Measurements from ENCODE around the gene HYI. TPM values are rescaled to one million over a fixed set of nuclear protein-coding genes. Genes with fewer than 3 reads are reported as not detected.
A peak's percentile ranks its signal among the peaks of the same experiment; 100 is the strongest.

HYI gene
- total RNA-seq, 1 donor from 2014 or later = 56.4 TPM

DNA sequence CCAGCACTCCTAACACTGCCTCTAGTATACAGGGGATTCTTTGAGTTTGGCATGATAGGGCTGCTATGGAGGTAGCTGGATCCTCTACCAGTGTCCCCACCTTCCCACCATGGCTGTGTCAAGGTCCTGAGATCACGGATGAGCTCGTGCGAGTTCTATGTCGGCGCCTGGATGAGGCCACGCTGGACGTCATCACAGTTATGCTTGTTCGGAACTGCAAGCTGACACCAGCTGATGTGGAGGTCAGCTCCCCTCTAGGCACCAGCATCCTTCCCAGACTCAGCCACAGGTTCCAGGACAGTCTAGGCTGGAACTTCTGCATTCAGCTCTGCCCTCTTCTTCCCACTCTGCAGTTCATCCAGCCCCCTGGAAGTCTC is 15.2 kb downstream of the HYI start:
- Histone ChIP-seq H3K27ac (no peak overlapping the region), H3K36me3 (peaks cover 34 to 72% of the 10 kb centered on the region in 2 donors), H3K4me1 (no peaks in the 10 kb centered on the region), H3K27me3 (no peaks in the 10 kb centered on the region), H3K9me3 (no peaks in the 10 kb centered on the region), H3K4me3 (no peak overlapping the region)
- DNase-seq (ENCODE audit: low spot score in 2 of 2) = peak in 1 of 2 donors; percentile 56
- TF ChIP-seq, protein P1, sequence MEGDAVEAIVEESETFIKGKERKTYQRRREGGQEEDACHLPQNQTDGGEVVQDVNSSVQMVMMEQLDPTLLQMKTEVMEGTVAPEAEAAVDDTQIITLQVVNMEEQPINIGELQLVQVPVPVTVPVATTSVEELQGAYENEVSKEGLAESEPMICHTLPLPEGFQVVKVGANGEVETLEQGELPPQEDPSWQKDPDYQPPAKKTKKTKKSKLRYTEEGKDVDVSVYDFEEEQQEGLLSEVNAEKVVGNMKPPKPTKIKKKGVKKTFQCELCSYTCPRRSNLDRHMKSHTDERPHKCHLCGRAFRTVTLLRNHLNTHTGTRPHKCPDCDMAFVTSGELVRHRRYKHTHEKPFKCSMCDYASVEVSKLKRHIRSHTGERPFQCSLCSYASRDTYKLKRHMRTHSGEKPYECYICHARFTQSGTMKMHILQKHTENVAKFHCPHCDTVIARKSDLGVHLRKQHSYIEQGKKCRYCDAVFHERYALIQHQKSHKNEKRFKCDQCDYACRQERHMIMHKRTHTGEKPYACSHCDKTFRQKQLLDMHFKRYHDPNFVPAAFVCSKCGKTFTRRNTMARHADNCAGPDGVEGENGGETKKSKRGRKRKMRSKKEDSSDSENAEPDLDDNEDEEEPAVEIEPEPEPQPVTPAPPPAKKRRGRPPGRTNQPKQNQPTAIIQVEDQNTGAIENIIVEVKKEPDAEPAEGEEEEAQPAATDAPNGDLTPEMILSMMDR (IDR thresholded peaks at IDR 0.05) = no peak
- intact Hi-C loops (cut with DNase I) = no loop called here

DNA sequence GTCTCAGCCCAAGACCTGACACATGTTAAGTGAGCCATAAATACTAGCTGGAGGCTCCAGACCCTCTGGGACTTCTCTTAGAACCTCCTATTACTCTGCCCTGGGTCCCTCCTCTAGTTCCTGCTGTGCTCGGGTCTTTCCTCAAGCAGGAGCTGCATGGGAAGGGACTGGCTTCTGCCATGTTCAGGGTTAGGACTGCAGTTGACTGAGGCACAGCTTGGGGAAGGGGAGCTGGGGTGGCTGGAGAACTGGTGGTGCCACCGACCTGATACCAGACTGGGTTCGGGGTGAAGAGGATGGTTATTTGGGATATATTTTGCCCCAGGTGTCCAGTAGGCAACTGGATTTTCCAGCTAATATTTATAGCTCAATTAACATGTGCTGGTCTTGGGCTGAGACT is 15.7 kb downstream of the HYI start:
- no peak for DNase-seq (ENCODE audit: low spot score in 2 of 2)
- Histone ChIP-seq H3K4me1 (no peaks in the 10 kb centered on the region), H3K36me3 (peaks cover 32 to 72% of the 10 kb centered on the region in 2 donors), H3K9me3 (no peaks in the 10 kb centered on the region), H3K27me3 (no peaks in the 10 kb centered on the region), H3K27ac (no peak overlapping the region), H3K4me3 (no peak overlapping the region)
- intact Hi-C loops (cut with DNase I) = no loop called here
- TF ChIP-seq, protein P1 (IDR thresholded peaks at IDR 0.05) = no peak

DNA sequence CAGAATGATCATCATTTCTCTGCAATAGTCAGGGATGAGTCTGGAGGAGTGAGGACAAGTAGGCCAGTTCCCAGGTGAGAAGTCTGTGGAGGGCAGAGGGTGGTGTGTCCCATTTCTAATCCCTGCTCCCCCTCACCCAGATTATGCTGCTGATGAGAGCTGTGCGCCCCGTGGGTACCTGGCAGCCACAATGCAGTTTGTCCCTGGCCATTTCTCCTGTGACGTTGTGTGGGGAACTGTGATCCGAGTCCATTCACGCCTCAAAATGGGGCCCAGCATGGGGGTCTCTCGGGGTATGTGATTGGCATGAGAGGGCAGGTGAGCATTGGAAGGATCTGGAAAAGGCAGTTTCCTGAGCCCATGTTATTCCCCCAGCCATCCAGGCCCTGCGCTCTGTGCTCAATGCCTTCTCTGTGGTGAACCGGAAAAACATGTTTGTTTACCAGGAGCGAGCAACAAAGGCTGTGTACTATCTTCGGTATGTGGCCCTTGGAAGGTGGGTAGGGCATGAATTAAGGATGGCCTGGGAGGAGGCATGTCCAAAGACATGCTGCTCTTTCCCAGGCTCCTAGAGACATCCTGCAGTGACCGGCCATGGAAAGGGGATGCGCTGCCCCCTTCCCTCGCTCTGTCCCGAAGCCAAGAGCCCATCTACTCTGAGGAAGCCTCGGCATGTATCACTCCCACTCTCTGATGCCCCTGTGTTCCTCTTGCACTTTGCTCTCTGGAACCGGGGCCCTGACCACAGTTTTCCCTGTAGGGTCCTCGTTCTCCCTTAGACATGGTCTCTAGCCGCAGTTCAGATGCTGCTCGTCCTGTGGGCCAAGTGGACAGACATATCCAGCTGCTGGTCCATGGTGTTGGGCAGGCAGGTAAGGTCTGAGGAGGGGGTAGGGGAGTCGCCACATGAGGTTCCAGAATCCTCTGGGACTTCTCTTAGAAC is 16.4 kb downstream of the HYI start:
- peak in 1 of 2 donors; percentile 43 for DNase-seq (ENCODE audit: low spot score in 2 of 2)
- no peak overlapping the region for H3K4me3 ChIP-seq
- peaks cover 34 to 72% of the 10 kb centered on the region in 2 donors for H3K36me3 ChIP-seq
- TF ChIP-seq, protein P1 (IDR thresholded peaks at IDR 0.05) = no peak
- no peak overlapping the region for H3K27ac ChIP-seq
- H3K9me3 ChIP-seq = no peaks in the 10 kb centered on the region
- intact Hi-C loops (cut with DNase I) = no loop called here
- H3K27me3 ChIP-seq = no peaks in the 10 kb centered on the region
- H3K4me1 ChIP-seq = no peaks in the 10 kb centered on the region

DNA sequence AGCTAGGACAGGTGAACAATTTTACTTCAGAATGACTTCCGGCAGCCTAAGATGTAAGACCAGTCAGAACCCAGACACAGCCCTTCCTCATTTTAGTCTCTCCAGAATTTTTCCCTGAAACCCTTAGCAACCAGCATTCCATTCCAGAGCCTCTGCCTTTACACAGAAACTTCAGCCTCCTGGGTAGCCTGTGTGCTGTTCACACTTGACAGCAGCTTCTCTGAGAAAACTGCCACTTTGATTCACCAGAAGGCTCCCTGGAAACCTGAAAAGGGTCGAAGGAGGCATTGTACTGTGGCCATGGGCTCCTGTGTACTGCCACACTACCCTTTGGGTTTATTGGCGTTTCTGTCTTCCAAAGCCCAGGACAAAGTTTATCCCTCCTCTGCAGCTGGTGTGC is 17.4 kb downstream of the HYI start:
- intact Hi-C loops (cut with DNase I) = no loop called here
- TF ChIP-seq, protein P1 (IDR thresholded peaks at IDR 0.05) = no peak
- Histone ChIP-seq H3K27me3 (no peaks in the 10 kb centered on the region), H3K36me3 (peaks cover 35 to 72% of the 10 kb centered on the region in 2 donors), H3K4me1 (no peaks in the 10 kb centered on the region), H3K9me3 (no peaks in the 10 kb centered on the region), H3K27ac (peak overlapping the region; percentile 60 to 70), H3K4me3 (no peak overlapping the region)
- peak in 1 of 2 donors; percentile 41 for DNase-seq (ENCODE audit: low spot score in 2 of 2)

DNA sequence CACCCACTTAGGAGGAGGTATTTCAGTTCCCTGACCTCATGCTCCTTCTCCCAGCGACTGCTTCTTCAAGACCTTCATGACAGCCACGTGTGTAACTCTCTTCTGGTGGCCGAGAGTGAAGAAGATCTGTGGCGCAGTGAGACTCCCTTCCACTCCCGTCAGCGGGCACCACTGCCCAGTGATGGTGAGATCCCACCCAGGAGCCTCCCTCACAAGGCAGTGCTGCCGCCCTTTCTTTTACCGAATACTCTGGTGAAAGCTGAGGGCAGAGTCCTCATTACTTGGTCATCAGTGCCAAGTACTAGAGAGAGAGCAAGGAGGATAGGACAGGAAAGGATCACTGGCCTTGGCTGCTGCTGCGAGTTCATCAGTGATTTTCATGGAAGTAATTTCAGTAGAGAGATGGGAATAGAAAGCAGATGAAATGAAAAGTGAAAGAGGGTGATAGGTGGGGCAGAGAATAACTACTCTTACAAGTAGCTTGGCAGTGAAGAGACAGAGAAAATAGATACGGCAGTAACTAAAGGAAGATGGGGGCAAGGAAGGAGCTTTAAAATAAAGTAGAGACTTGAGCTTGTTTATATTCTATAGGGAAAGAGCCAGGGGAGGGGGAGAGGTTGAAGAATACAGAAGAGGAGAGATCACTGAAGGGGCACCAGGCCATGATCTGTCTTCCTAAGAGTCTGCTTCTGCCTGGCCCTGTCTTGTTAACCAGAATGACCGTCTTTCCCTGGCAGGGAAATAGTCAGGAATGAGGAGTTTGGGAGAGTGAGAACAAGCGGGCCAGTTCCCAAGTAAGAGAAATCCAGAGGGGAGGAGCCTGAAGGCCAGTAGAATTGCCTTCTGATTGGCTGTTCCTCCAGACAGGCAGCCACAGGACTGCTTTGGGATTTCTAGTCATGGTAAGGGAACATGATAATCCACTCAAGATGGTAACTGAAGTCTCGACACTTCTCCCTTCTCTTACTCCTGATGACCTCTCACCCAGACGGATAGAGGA is 18.3 kb downstream of the HYI start:
- H3K27me3 ChIP-seq = no peaks in the 10 kb centered on the region
- no peaks in the 10 kb centered on the region for H3K9me3 ChIP-seq
- no peak overlapping the region for H3K4me3 ChIP-seq
- H3K36me3 ChIP-seq = peaks cover 44 to 72% of the 10 kb centered on the region in 2 donors
- intact Hi-C loops (cut with DNase I) = no loop called here
- H3K27ac ChIP-seq = peak overlapping the region; percentile 60 to 70
- DNase-seq (ENCODE audit: low spot score in 2 of 2) = peak in 1 of 2 donors; percentile 75
- TF ChIP-seq, protein P1 (IDR thresholded peaks at IDR 0.05) = no peak
- no peaks in the 10 kb centered on the region for H3K4me1 ChIP-seq
